Measurements from ENCODE around the gene MICU2. TPM values are rescaled to one million over a fixed set of nuclear protein-coding genes. Genes with fewer than 3 reads are reported as not detected.

Gene MICU2
- total and polyA plus RNA-seq, 2 donors (not counting 3 experiments of a cell fraction or from before 2014, with no cell fraction given) = 24.0 to 36.7 TPM

GRCh38 chr13:21517576-21517975 is 86.4 kb downstream of the MICU2 start:
- H4K20me1 ChIP-seq (replicated peaks; ENCODE audit: control insufficient read depth, extremely low read depth, insufficient read depth, low read length) = no peaks in the 10 kb centered on the region
- H3K4me2 ChIP-seq (ENCODE audit: insufficient read depth, low read length) = no peak overlapping the region
- ChIA-PET CTCF (interaction anchor here (0.9 kb wide), 1 partner anchor 20 kb away, joined by 3 read pairs; no protein-coding TSS in a partner anchor), POLR2A (no interaction called here)
- H3K36me3 ChIP-seq (ENCODE audit: control insufficient read depth in 2 of 2, extremely low read depth in 1 of 2, insufficient read depth in 2 of 2, low read length in 2 of 2) = peaks cover 0 to 1% of the 10 kb centered on the region in 2 experiments
- no peak overlapping the region for H3K4me3 ChIP-seq (replicated peaks in 1 of 3; ENCODE audit: insufficient read depth in 1 of 3, low read depth in 1 of 3, low read length in 3 of 3)
- dilution Hi-C loops (cut with MboI; ENCODE audit: extremely low pct_ligation_motif_present, low sequenced_read_pairs) = no loop called here
- H3K9me1 ChIP-seq (replicated peaks; ENCODE audit: control insufficient read depth, extremely low read depth, insufficient read depth, low read length) = peaks cover 5% of the 10 kb centered on the region
- FAIRE-seq (no peak), DNase-seq (ENCODE audit: low read depth, low spot score) (no peak)
- BruUV-seq (replicated peaks) = no TSS peak
- TF ChIP-seq MAX (IDR thresholded peaks at IDR 0.05; ENCODE audit: insufficient read depth, insufficient read length) = no peak
- no peak for TF ChIP-seq FOS (IDR thresholded peaks at IDR 0.05; ENCODE audit: borderline replicate concordance, insufficient read depth, low read length)
- TF ChIP-seq EZH2 (IDR thresholded peaks at IDR 0.05; ENCODE audit: borderline replicate concordance, low read depth, low read length, severe bottlenecking) = no peak
- no peak for TF ChIP-seq GATA2 (IDR thresholded peaks at IDR 0.05; ENCODE audit: insufficient read depth, insufficient read length, low read depth, low read length)
- no peak for TF ChIP-seq POLR2A (IDR thresholded peaks at IDR 0.05; ENCODE audit: low read depth, low read length)
- TF ChIP-seq JUN (IDR thresholded peaks at IDR 0.05; ENCODE audit: borderline replicate concordance, insufficient read depth, insufficient read length, low read depth) = no peak
- no peak for TF ChIP-seq CTCF (IDR thresholded peaks at IDR 0.05; ENCODE audit: extremely low read depth in 1 of 2, insufficient read depth in 1 of 2, low read depth in 1 of 2, low read length in 2 of 2)
- TF ChIP-seq POLR2AphosphoS5 (IDR thresholded peaks at IDR 0.05; ENCODE audit: insufficient read depth, low read depth, low read length) = no peak
- TF ChIP-seq MYC (IDR thresholded peaks at IDR 0.05; ENCODE audit: low read depth, low read length) = no peak
- intact Hi-C loops (cut with micrococcal nuclease) = no loop called here
- no peaks in the 10 kb centered on the region for H3K79me2 ChIP-seq (ENCODE audit: control insufficient read depth, insufficient read depth, low read length)
- no peak overlapping the region for H3K27ac ChIP-seq (ENCODE audit: insufficient read depth, low read depth, low read length)
- H2AFZ ChIP-seq (ENCODE audit: low read depth, low read length) = no peak overlapping the region
- H3K27me3 ChIP-seq (ENCODE audit: control insufficient read depth in 2 of 2, insufficient read depth in 2 of 2, low read length in 2 of 2) = no peaks in the 10 kb centered on the region
- H3K4me1 ChIP-seq (ENCODE audit: control insufficient read depth, extremely low read depth, insufficient read depth, low read length) = no peaks in the 10 kb centered on the region
- H3K9me3 ChIP-seq (replicated peaks; ENCODE audit: control insufficient read depth, insufficient read depth, low read length) = no peaks in the 10 kb centered on the region
- no peak overlapping the region for H3K9ac ChIP-seq (replicated peaks; ENCODE audit: extremely low read depth, insufficient read depth, low read length)

Measured in endothelial cell of umbilical vein (primary cell).